VCaP (cell line): ENCODE results near the gene IL15.

Experiments used
- H3K27ac ChIP-seq: fragments of 450-650 bp; 2 replicates; pipeline ENCODE4 v1.5.1; 2017
- TF ChIP-seq, protein P1 (sequence below): fragments of 450-650 bp; conservative IDR thresholded peaks from 2 replicates; pipeline ENCODE4 v1.5.1; 2017; ENCODE audit warnings: mild to moderate bottlenecking, moderate library complexity

Gene IL15

DNA sequence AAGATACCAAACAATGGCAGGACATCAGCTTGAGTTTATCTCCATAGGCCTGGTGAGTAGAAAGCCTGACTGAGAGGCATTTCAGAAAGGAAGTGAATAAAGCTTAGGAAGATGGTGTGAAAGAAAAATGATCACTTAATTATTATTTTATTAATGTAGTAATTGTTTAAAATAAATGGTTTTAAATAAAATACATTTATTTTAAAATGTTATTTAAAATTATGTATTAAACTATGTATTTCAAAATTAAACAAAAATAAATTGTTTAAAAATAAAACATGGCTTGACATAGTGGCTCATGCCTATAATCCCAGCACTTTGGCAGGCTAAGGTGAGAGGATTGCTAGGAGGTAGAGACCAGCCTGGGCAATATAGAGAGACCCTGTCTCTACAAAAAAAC lies 145.8 kb downstream of the IL15 start:
- TF ChIP-seq, protein P1, sequence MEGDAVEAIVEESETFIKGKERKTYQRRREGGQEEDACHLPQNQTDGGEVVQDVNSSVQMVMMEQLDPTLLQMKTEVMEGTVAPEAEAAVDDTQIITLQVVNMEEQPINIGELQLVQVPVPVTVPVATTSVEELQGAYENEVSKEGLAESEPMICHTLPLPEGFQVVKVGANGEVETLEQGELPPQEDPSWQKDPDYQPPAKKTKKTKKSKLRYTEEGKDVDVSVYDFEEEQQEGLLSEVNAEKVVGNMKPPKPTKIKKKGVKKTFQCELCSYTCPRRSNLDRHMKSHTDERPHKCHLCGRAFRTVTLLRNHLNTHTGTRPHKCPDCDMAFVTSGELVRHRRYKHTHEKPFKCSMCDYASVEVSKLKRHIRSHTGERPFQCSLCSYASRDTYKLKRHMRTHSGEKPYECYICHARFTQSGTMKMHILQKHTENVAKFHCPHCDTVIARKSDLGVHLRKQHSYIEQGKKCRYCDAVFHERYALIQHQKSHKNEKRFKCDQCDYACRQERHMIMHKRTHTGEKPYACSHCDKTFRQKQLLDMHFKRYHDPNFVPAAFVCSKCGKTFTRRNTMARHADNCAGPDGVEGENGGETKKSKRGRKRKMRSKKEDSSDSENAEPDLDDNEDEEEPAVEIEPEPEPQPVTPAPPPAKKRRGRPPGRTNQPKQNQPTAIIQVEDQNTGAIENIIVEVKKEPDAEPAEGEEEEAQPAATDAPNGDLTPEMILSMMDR = no peak
- H3K27ac ChIP-seq = no peak overlapping the region
